HG03108 (cell line): ENCODE data around the gene DGCR6.
"Not testable (repeated sequence)": the region's sequence is repeated elsewhere in the genome, so short reads cannot be mapped to it uniquely, and the experiment has no call there.

Experiments used
- ATAC-seq: cut with Tn5 transposase; IDR thresholded peaks from one replicate; pipeline ENCODE4 v1.9.1; 2021; ENCODE audit warnings: moderate library complexity; ENCODE audit not compliant: unreplicated experiment

Gene DGCR6

DNA sequence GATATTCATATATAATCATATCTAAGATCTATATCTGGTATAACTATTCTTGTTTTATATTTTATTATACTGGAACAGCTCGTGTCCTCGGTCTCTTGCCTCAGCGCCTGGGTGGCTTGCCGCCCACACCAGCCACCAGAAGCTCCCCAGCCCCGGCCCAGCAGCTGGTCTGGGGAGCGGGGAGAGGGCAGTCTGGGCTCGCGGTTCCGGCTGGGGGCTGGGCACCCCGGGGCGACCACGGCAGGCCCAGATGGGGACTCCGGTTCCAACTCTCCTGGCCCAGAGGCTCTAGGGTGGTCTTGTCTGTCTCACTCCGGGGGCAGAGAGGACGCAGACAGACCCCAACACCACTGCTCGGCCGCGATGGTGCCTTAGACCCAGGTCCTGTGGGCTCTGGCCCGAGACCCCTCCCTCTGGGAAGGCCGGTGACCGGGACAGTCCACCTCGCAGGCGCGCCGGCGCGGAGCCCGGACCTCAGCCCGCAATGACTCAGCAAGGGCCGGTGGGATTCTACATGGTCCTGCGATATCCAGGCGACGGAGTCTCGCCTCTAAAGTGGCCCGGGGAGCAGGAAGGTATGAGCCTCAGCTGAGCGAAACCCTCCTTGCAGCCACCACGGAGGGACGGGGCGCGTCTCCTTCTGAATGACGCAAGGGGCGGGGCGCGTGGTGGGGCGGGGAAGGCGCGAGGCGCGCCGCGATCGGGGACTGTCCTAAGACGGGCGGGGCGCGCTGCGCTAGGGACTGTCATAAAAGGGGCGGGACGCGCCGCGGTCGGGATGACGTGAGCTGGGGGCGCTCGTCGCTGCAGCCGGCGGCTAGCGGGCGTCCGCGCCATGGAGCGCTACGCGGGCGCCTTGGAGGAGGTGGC lies at the start of gene DGCR6:
Gene DGCR6, plus strand, starts transcription at position 781 of the 870 bp plus-strand sequence. Its CDS starts 55 bp downstream, at position 836.
- ATAC-seq: peak; percentile 84

- not testable (repeated sequence) for ATAC-seq
Measured at GRCh38 chr22:18859314-18859713, 46.8 kb upstream of the DGCR6 start.

DNA sequence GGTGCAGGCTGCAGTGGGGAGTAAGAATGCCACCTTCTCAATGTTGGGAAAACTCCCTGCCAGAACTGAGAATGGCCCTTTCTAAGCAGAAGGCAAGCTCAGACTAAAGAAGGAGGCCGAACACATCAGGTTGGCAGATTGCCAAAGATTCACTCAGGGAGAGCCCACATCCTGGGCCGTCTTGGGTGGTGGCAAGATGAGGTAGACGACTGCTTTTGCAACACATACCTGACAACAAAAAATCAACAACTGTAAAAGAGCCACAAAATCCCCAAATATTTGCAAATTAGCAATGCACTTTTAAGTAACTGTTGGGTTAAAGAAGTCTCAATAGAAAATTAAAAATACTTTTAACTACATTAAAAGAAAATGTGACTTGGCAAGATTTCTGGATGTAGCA lies 24.9 kb upstream of the DGCR6 start:
- not testable (repeated sequence) for ATAC-seq

- not testable (repeated sequence) for ATAC-seq
Measured at GRCh38 chr22:18884465-18884864, 21.7 kb upstream of the DGCR6 start.

GRCh38 chr22:18888115-18888514 lies 18.0 kb upstream of the DGCR6 start:
- no peak for ATAC-seq

GRCh38 chr22:18890510-18891192 lies 15.5 kb upstream of the DGCR6 start:
- not testable (repeated sequence) for ATAC-seq

DNA sequence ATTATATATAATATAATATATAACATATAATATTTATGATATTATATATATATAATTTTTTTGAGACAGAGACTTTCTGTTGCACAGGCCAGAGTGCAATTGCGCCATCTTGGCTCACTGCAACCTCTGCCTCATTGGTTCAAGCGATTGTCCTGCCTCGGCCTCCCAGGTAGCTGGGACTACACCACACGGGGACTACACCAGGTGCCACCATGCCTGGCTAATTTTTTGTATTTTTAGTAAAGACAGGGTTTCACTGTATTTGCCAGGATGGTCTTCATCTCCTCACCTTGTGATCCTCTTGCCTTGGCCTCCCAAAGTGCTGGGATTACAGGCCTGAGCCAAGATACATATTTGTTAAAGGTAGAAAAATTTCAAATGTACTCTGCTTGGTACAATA lies 12.3 kb upstream of the DGCR6 start:
- not testable (repeated sequence) for ATAC-seq

GRCh38 chr22:18896037-18896657 lies 10.0 kb upstream of the DGCR6 start:
- ATAC-seq: not testable (repeated sequence)

- ATAC-seq: not testable (repeated sequence)
Measured at GRCh38 chr22:18906410-18906745, 258 bp downstream of the DGCR6 start.

DNA sequence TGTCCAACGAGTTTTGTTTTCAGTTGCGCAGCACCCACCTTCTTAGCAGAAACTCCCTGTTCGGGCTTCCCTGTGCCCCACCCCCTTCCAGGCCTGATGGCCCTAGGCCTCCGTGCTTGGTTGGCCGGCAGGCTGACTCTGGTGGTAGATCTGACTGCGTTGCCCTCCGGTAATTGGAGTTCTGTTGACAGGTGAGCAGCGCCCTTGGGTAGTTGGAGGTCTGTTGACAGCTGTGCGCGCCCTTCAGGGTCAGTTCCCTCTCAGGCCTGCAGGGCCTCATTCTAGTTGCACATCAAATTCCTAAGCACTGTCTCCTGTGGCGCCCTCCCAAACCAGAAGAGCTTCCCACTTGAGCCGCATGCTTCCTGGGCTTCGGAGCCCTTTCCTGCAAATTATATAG lies 776 bp downstream of the DGCR6 start:
- ATAC-seq: no peak

GRCh38 chr22:18909556-18909955 lies 3.4 kb downstream of the DGCR6 start:
- ATAC-seq: no peak

DNA sequence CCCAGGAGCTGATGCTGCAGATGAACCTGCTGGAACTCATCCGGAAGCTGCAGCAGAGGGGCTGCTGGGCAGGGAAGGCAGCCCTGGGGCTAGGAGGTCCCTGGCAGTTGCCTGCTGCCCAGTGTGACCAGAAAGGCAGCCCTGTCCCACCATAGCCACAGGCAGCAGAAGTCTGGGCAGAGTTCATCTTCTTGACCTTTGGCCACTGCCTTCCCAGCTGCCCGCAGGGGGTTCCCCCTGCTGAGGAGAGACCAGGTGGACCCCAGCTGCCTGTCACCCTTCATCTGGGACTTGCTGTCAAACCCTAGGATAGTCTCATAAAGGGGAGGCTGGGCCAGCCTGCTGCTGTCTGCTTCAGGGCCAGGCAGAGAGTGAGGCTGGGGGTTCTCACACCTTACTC lies 5.4 kb downstream of the DGCR6 start:
- not testable (repeated sequence) for ATAC-seq

DNA sequence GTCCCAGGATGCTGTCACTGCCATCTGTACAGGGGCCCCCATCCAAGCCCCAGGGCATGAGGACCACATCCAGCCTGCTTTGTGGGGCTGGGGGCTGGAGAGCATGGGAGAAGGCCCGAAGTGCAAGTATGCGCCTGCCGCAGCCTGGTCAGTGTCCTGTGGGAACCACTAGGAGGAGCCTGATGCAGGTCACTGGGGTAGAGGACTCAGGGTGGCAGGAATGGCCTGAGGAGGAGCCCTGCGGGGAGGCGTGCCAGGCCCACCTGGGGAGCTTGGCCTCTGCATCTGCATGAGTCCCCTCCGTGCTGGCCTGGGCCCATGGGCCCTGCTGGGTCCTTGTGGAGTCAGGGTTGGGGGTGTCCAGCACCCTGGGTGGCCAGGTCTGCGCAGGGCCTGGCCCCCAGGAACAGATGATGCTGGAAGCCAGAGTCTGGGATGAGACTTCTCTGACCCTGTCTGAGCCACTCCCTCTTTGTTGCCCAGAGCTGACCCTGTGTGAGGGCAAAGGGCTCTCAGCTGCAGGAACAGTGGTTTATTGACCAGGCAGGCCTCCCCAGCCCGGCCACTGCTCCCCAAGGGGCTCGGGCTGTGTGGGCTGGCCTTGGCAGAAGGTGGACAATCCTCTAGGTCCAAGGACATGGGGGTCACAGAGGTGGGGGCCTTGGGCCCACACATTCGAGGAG lies 6.3 kb downstream of the DGCR6 start:
- ATAC-seq: not testable (repeated sequence)

DNA sequence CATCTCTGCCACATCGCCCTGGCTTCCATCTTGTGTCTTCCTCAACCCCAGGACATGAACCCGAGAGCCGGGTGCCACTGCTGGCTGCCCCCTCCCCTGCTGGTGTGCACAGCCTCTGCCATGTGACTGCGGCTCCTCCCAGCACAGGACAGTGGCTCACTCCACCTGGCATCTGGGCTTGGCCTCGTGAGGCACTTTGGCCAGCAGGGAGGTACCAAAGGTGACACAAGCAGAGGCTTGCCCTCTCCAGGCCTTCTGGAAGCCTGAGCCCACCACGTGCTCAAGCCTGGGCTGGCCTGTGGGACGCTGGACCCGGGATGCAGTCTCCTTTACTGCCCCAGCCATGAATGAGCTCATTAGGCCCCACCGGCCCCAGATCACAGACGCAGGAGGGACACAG lies 8.4 kb downstream of the DGCR6 start:
- not testable (repeated sequence) for ATAC-seq

- not testable (repeated sequence) for ATAC-seq
Measured at GRCh38 chr22:18915550-18915949, 9.4 kb downstream of the DGCR6 start.

- not testable (repeated sequence) for ATAC-seq
Measured at GRCh38 chr22:18917818-18918217, 11.7 kb downstream of the DGCR6 start.

DNA sequence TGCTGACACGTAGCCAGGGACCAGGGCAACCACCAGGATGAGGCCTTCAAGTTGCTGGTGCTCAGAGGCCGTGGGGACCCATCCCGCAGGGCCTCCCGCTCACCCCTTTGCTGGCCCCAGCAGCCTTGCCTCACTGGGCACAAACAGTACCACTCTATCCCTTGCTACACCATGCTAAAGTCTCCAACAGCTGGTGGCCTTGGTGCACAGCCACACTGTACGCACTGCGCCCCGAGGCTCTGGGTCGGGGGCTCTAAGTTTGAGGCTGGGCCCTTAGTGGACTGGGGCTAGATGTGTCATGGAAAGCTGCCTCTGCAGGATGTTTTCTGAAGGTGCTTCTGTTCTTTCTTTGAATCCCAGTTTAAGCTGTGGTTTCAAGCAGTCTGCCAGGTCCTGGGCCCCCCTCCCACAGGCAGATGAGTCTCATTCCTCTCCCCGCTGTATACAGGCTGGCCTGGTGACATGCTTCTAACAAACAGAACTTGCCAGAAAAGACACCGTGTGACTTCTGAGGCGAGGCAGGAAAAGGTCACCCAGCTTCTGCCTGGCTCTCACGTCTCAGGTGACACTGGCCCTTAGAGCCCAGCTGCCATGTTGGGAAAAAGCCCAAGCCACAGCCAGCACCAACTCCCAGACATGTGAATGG lies 14.3 kb downstream of the DGCR6 start:
- ATAC-seq: not testable (repeated sequence)

DNA sequence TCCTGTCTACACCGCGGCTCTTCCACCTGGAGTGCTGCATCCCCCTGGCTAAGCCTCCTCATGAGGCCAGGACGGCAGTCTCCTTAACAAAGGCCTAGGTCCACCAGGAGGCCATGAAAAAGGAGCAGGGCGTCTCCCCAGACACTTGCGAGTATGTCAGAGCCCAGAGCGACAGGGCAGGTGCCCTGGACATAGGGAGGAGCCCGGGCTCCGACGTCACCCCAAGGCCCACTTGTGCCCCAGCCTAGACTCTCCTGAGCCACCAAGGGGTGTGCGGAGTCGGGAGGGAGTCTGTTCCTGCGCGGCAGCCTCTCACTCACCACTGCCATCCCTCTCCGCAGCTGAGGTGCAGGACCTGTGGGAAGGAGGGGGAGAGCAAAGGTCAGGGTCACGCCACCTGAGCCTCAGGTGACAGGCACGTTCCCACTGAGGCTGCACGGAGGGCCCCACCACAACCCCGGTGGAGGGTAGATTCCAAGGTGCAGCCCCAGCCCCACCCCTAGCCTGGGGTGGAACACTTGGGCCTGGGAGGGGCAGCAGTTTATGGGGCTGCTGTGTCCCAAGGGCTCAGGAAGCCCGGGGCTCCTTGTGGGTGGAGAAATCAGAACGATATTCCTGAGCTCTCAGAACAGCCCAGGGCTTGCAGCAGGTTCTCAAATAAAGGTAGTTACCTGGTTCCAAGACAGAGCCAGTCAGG lies 19.4 kb downstream of the DGCR6 start:
- no peak for ATAC-seq

GRCh38 chr22:18927020-18927419 lies 20.9 kb downstream of the DGCR6 start:
- ATAC-seq: no peak

- no peak for ATAC-seq
Measured at GRCh38 chr22:18927573-18927972, 21.5 kb downstream of the DGCR6 start.
